ENCODE data around the gene ZNF460. TPM values are rescaled to one million over a fixed set of nuclear protein-coding genes. Genes with fewer than 3 reads are reported as not detected.
"Not testable (repeated sequence)": the region's sequence is repeated elsewhere in the genome, so short reads cannot be mapped to it uniquely, and the experiment has no call there.

ZNF460 gene
- polyA plus RNA-seq, 3 donors, result 2.8 to 4.5 (median 3.5) TPM

- Histone ChIP-seq H3K9ac (ENCODE audit: insufficient read depth, low read length, poor library complexity, severe bottlenecking) (no peak overlapping the region), H4K20me1 (ENCODE audit: insufficient read depth, low read length) (no peaks in the 10 kb centered on the region), H3K36me3 (replicated peaks in 1 of 2; ENCODE audit: control insufficient read depth in 1 of 2, insufficient read depth in 2 of 2, low read length in 2 of 2) (peaks cover 78 to 98% of the 10 kb centered on the region in 2 donors), H2AFZ (ENCODE audit: insufficient read depth, low read depth, low read length, poor library complexity, severe bottlenecking) (no peak overlapping the region), H3K4me2 (replicated peaks; ENCODE audit: extremely low read depth, low read length, poor library complexity, severe bottlenecking) (no peak overlapping the region), H3K79me2 (ENCODE audit: insufficient read depth, low read length) (no peaks in the 10 kb centered on the region), H3K9me3 (replicated peaks in 1 of 2; ENCODE audit: control insufficient read depth in 1 of 2, insufficient read depth in 1 of 2, low read length in 2 of 2) (peaks cover 0 to 4% of the 10 kb centered on the region in 2 donors), H3K27me3 (ENCODE audit: control insufficient read depth in 2 of 2, insufficient read depth in 2 of 2, low read length in 2 of 2) (no peaks in the 10 kb centered on the region), H3K27ac (ENCODE audit: low read depth in 1 of 2, low read length in 2 of 2) (no peak overlapping the region), H3K4me1 (ENCODE audit: control insufficient read depth in 1 of 2, insufficient read depth in 2 of 2, low read length in 2 of 2) (no peaks in the 10 kb centered on the region), H3K4me3 (replicated peaks in 1 of 3; ENCODE audit: low read depth in 2 of 3, low read length in 3 of 3) (no peak overlapping the region)
- H3K27ac Mint-ChIP-seq, result no peak overlapping the region
- peaks cover 0 to 5% (median 2%) of the 10 kb centered on the region in 3 donors for H3K27me3 Mint-ChIP-seq (ENCODE audit: low read depth in 3 of 3)
- no peaks in the 10 kb centered on the region for H3K4me1 Mint-ChIP-seq
- H3K36me3 Mint-ChIP-seq, result peaks cover 73 to 97% of the 10 kb centered on the region in 2 donors
- WGBS (ENCODE audit: insufficient coverage), result 100% methylated on average over 2 of the region's 6 CpGs
- H3K4me3 Mint-ChIP-seq, result no peak overlapping the region
- peaks cover 0 to 29% (median 4%) of the 10 kb centered on the region in 7 donors for H3K9me3 Mint-ChIP-seq
- TF ChIP-seq, protein P1, sequence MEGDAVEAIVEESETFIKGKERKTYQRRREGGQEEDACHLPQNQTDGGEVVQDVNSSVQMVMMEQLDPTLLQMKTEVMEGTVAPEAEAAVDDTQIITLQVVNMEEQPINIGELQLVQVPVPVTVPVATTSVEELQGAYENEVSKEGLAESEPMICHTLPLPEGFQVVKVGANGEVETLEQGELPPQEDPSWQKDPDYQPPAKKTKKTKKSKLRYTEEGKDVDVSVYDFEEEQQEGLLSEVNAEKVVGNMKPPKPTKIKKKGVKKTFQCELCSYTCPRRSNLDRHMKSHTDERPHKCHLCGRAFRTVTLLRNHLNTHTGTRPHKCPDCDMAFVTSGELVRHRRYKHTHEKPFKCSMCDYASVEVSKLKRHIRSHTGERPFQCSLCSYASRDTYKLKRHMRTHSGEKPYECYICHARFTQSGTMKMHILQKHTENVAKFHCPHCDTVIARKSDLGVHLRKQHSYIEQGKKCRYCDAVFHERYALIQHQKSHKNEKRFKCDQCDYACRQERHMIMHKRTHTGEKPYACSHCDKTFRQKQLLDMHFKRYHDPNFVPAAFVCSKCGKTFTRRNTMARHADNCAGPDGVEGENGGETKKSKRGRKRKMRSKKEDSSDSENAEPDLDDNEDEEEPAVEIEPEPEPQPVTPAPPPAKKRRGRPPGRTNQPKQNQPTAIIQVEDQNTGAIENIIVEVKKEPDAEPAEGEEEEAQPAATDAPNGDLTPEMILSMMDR (IDR thresholded peaks at IDR 0.05), result no peak
- DNase-seq, result no peak
- intact Hi-C loops (cut with micrococcal nuclease), result loop anchor here in 1 of 2 donors (10.0 kb wide), 1 partner anchor 106 kb away; the partner anchor contains the start of gene ZNF304
These were observed 31.6 kb upstream of the ZNF460 start for GRCh38 chr19:57248646-57249045.

DNA sequence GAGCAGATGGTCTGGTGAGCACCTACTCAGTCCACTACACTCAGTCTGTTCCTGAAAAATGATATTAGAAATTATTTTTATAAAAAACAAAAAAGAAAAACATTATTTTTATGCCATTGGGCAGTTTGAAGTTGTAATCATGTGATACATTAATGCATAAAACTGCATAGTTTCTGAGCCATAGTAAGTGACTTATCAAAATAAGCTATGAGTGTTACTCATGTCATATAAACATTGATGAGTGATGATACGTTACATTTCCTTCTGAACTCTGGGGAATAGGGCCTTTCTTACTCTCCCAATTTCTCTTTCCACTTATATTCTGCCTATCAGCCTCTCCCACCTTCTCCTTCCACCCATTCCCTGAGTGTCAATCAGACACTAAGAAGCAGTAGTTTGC lies 31.0 kb upstream of the ZNF460 start:
- Histone ChIP-seq H3K4me3 (replicated peaks in 1 of 3; ENCODE audit: low read depth in 2 of 3, low read length in 3 of 3) (no peak overlapping the region), H3K9me3 (replicated peaks in 1 of 2; ENCODE audit: control insufficient read depth in 1 of 2, insufficient read depth in 1 of 2, low read length in 2 of 2) (peaks cover 0 to 10% of the 10 kb centered on the region in 2 donors), H3K27me3 (ENCODE audit: control insufficient read depth in 2 of 2, insufficient read depth in 2 of 2, low read length in 2 of 2) (no peaks in the 10 kb centered on the region), H3K79me2 (ENCODE audit: insufficient read depth, low read length) (no peaks in the 10 kb centered on the region), H3K27ac (ENCODE audit: low read depth in 1 of 2, low read length in 2 of 2) (no peak overlapping the region), H3K36me3 (replicated peaks in 1 of 2; ENCODE audit: control insufficient read depth in 1 of 2, insufficient read depth in 2 of 2, low read length in 2 of 2) (peaks cover 80 to 99% of the 10 kb centered on the region in 2 donors), H2AFZ (ENCODE audit: insufficient read depth, low read depth, low read length, poor library complexity, severe bottlenecking) (no peak overlapping the region), H4K20me1 (ENCODE audit: insufficient read depth, low read length) (no peaks in the 10 kb centered on the region), H3K4me1 (ENCODE audit: control insufficient read depth in 1 of 2, insufficient read depth in 2 of 2, low read length in 2 of 2) (no peaks in the 10 kb centered on the region), H3K4me2 (replicated peaks; ENCODE audit: extremely low read depth, low read length, poor library complexity, severe bottlenecking) (no peak overlapping the region), H3K9ac (ENCODE audit: insufficient read depth, low read length, poor library complexity, severe bottlenecking) (no peak overlapping the region)
- intact Hi-C loops (cut with micrococcal nuclease), result loop anchor here in 1 of 2 donors (10.0 kb wide), 1 partner anchor 105 kb away; the partner anchor contains the start of gene ZNF304
- Mint-ChIP-seq H3K36me3 (peaks cover 75 to 97% of the 10 kb centered on the region in 2 donors), H3K9me3 (peaks cover 0 to 35% (median 6%) of the 10 kb centered on the region in 7 donors), H3K27me3 (ENCODE audit: low read depth in 3 of 3) (peaks cover 0 to 5% (median 2%) of the 10 kb centered on the region in 3 donors), H3K27ac (no peak overlapping the region), H3K4me3 (no peak overlapping the region), H3K4me1 (no peaks in the 10 kb centered on the region)
- no peak for DNase-seq
- TF ChIP-seq, protein P1 (IDR thresholded peaks at IDR 0.05), result no peak
- WGBS (ENCODE audit: insufficient coverage), result no CpG with 5 or more reads among the region's 1 CpG

DNA sequence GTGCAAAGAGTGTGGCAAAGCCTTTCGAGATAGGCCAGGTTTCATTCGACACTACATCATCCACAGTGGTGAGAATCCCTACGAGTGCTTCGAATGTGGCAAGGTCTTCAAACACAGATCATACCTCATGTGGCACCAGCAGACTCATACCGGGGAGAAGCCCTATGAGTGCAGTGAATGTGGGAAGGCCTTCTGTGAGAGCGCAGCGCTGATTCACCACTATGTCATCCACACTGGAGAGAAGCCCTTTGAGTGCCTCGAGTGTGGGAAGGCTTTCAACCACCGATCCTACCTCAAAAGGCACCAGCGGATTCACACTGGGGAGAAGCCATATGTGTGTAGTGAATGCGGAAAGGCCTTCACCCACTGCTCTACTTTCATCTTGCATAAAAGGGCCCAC lies 26.5 kb upstream of the ZNF460 start:
- H3K4me3 Mint-ChIP-seq; H3K27me3 ChIP-seq (ENCODE audit: control insufficient read depth in 2 of 2, insufficient read depth in 2 of 2, low read length in 2 of 2); H4K20me1 ChIP-seq (ENCODE audit: insufficient read depth, low read length); H3K4me1 Mint-ChIP-seq; H3K27ac ChIP-seq (ENCODE audit: low read depth in 1 of 2, low read length in 2 of 2); H3K27ac Mint-ChIP-seq; H3K4me1 ChIP-seq (ENCODE audit: control insufficient read depth in 1 of 2, insufficient read depth in 2 of 2, low read length in 2 of 2); H3K4me2 ChIP-seq (replicated peaks; ENCODE audit: extremely low read depth, low read length, poor library complexity, severe bottlenecking); H3K9ac ChIP-seq (ENCODE audit: insufficient read depth, low read length, poor library complexity, severe bottlenecking); intact Hi-C loops (cut with micrococcal nuclease); DNase-seq; H3K27me3 Mint-ChIP-seq (ENCODE audit: low read depth in 3 of 3); H2AFZ ChIP-seq (ENCODE audit: insufficient read depth, low read depth, low read length, poor library complexity, severe bottlenecking); H3K79me2 ChIP-seq (ENCODE audit: insufficient read depth, low read length); H3K4me3 ChIP-seq (replicated peaks in 1 of 3; ENCODE audit: low read depth in 2 of 3, low read length in 3 of 3): not testable (repeated sequence)
- H3K36me3 Mint-ChIP-seq, result peaks cover 65 to 75% of the 10 kb centered on the region in 2 donors
- Histone ChIP-seq H3K36me3 (replicated peaks in 1 of 2; ENCODE audit: control insufficient read depth in 1 of 2, insufficient read depth in 2 of 2, low read length in 2 of 2) (peaks cover 52 to 64% of the 10 kb centered on the region in 2 donors), H3K9me3 (replicated peaks in 1 of 2; ENCODE audit: control insufficient read depth in 1 of 2, insufficient read depth in 1 of 2, low read length in 2 of 2) (peaks cover 0 to 11% of the 10 kb centered on the region in 2 donors)
- H3K9me3 Mint-ChIP-seq, result peaks cover 0 to 38% (median 9%) of the 10 kb centered on the region in 7 donors
- no CpG with 5 or more reads among the region's 11 CpGs for WGBS (ENCODE audit: insufficient coverage)
